Esophagus muscularis mucosa (tissue), 3 donors: Measurements from ENCODE around the gene LRRN1.

ENCODE experiments used
- CTCF ChIP-seq, 3 experiments: fragments of 200-600 bp in 2 of 3; fragments of 450-650 bp in 1 of 3; sonication (generic) in 2 of 3; IDR thresholded peaks; one replicate each; pipeline ENCODE4 v1.5.1; 2017 to 2019; ENCODE audit warnings: antibody characterized with exemption in 3 of 3, mild to moderate bottlenecking in 2 of 3, moderate library complexity in 1 of 3
- POLR2A ChIP-seq: fragments of 450-650 bp; IDR thresholded peaks from one replicate; pipeline ENCODE4 v1.6.1; 2017; ENCODE audit warnings: antibody characterized with exemption, moderate library complexity, mild to moderate bottlenecking, low read depth
- POLR2AphosphoS5 ChIP-seq, 2 donors: sonication (generic); formaldehyde crosslinking; IDR thresholded peaks; one replicate each; pipeline ENCODE4 v1.6.1; 2017; ENCODE audit warnings: antibody characterized with exemption in 2 of 2

GRCh38 chr3:3776607-3777006, 22.6 kb upstream of the LRRN1 start:
- TF ChIP-seq CTCF (IDR thresholded peaks at IDR 0.05) (no peak), POLR2A (no peak), POLR2AphosphoS5 (IDR thresholded peaks at IDR 0.05) (no peak)
